Ovary (tissue), 3 donors: Measurements from ENCODE around the gene CMBL.

Experiments
- CTCF ChIP-seq, 3 donors: fragments of 450-650 bp in 2 of 3; fragments of 200-600 bp in 1 of 3; IDR thresholded peaks; one replicate each; pipeline versions ENCODE4 v1.5.1 to v1.8.0; 2016 to 2022; ENCODE audit warnings: antibody characterized with exemption in 3 of 3, mild to moderate bottlenecking in 1 of 3
- EP300 ChIP-seq: sonication (generic); formaldehyde crosslinking; IDR thresholded peaks from one replicate; pipeline ENCODE4 v1.6.1; 2017; ENCODE audit warnings: antibody characterized with exemption
- POLR2A ChIP-seq: fragments of 450-650 bp; IDR thresholded peaks from one replicate; pipeline ENCODE4 v1.6.1; 2017; ENCODE audit warnings: antibody characterized with exemption, mild to moderate bottlenecking, moderate library complexity
- donor health status: DM: no; HTN: no; CAD: no.

GRCh38 chr5:10301266-10301665 is 6.4 kb downstream of the CMBL start:
- no peak for TF ChIP-seq EP300
- no peak for TF ChIP-seq CTCF (IDR thresholded peaks at IDR 0.05)
- no peak for TF ChIP-seq POLR2A
